Neuron (in vitro differentiated cells): ENCODE results near the gene SLC25A18.

ENCODE experiments used
- H2AFZ ChIP-seq: one replicate; pipeline ENCODE4 v1.6.1; 2013; ENCODE audit warnings: low read depth, mild to moderate bottlenecking, inconsistent platforms, low read length, moderate library complexity
- H3K27me3 ChIP-seq: one replicate; pipeline ENCODE4 v1.6.1; 2013; ENCODE audit warnings: low read length; ENCODE audit not compliant: insufficient read depth
- H3K36me3 ChIP-seq: one replicate; pipeline ENCODE4 v1.6.1; 2013; ENCODE audit warnings: low read length; ENCODE audit not compliant: insufficient read depth
- H3K4me1 ChIP-seq: one replicate; pipeline ENCODE4 v1.6.1; 2013; ENCODE audit warnings: low read length; ENCODE audit not compliant: insufficient read depth
- H3K4me3 ChIP-seq: 2 replicates; pipeline ENCODE4 v1.5.1; 2013; ENCODE audit warnings: mild to moderate bottlenecking, low read length, moderate library complexity
- H3K9me3 ChIP-seq: one replicate; pipeline ENCODE4 v1.6.1; 2013; ENCODE audit warnings: low read length

The SLC25A18 gene

GRCh38 chr22:17597217-17597616 lies 33.9 kb downstream of the SLC25A18 start:
- Histone ChIP-seq H3K9me3 (peaks cover 4% of the 10 kb centered on the region), H2AFZ (no peak overlapping the region), H3K4me3 (no peak overlapping the region), H3K36me3 (peaks cover 68% of the 10 kb centered on the region), H3K4me1 (no peaks in the 10 kb centered on the region), H3K27me3 (no peaks in the 10 kb centered on the region)

GRCh38 chr22:17598318-17598717 lies 35.0 kb downstream of the SLC25A18 start:
- Histone ChIP-seq H2AFZ (no peak overlapping the region), H3K9me3 (peaks cover 4% of the 10 kb centered on the region), H3K4me1 (no peaks in the 10 kb centered on the region), H3K27me3 (no peaks in the 10 kb centered on the region), H3K4me3 (no peak overlapping the region), H3K36me3 (peaks cover 62% of the 10 kb centered on the region)

GRCh38 chr22:17601031-17601430 lies 37.7 kb downstream of the SLC25A18 start:
- H3K4me1 ChIP-seq = no peaks in the 10 kb centered on the region
- no peak overlapping the region for H3K4me3 ChIP-seq
- peaks cover 57% of the 10 kb centered on the region for H3K36me3 ChIP-seq
- H3K9me3 ChIP-seq = peaks cover 4% of the 10 kb centered on the region
- no peak overlapping the region for H2AFZ ChIP-seq
- no peaks in the 10 kb centered on the region for H3K27me3 ChIP-seq

DNA sequence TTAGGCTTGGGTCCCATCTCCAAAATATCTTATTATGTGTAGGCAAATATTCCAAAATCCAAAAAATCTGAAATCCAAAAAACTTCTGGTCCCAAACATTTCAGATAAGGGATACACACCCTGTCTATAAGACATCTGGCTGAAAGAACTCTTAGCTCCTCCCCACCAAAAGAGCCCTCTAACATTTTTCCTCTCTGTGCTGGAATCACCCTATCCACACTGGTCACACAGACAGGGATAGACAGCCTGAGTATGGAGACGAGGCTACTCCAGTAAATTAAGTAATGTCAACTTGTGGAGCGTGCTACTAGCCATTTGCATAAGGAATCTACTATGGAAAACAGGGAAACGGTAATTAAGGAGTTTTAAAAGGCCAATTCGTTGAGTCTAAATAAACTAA lies 40.4 kb downstream of the SLC25A18 start:
- peaks cover 53% of the 10 kb centered on the region for H3K36me3 ChIP-seq
- no peaks in the 10 kb centered on the region for H3K9me3 ChIP-seq
- H3K4me3 ChIP-seq = no peak overlapping the region
- H2AFZ ChIP-seq = no peak overlapping the region
- no peaks in the 10 kb centered on the region for H3K4me1 ChIP-seq
- H3K27me3 ChIP-seq = no peaks in the 10 kb centered on the region

DNA sequence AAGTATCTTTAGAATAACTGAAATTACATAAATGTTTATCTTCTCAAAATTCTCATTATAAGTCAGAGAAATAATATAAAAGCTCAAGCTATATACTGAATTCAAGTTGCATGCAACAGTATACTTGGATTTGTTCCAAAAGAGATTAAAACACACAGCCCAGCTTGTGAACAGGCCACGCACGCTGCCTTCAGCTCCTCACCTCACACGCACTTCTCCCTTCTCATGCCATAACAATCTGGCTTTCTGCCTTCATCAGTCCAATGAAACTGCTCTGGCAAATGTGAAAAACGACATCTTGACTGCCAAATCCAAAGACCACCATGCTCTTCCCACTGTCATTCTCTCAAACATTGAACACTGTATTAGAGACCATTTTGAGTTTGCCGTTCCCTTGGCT lies 43.2 kb downstream of the SLC25A18 start:
- H3K9me3 ChIP-seq = no peaks in the 10 kb centered on the region
- H3K36me3 ChIP-seq = peaks cover 48% of the 10 kb centered on the region
- H3K4me1 ChIP-seq = no peaks in the 10 kb centered on the region
- H3K4me3 ChIP-seq = no peak overlapping the region
- H2AFZ ChIP-seq = no peak overlapping the region
- H3K27me3 ChIP-seq = no peaks in the 10 kb centered on the region

DNA sequence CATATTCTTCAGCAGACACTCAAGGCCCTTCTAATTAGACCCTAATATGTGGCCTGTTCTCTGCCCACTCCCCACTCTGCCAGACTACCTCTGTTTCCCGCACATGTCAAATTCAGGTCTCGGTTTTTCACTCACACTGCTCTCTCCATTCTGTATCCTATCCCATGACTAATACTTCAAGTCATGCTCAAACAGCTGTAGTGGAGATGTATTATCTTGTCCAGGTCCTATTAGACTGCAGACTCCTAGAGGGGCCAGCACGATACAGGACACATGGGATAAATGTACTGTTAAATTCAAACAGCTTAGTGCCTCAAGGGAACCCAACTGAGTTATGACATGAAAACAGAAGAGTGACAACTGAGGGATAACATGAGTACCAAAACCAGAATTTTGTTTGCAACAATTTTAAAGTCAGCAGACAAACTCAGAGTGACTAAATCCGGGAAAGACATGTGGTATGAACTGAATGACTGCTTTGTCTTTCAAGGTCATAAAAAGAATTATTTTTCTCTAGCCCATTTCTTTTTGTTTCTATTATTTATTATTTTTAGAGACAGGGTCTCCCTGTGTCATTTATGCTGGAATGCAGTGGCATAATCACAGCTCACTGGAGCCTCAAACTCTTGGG lies 44.7 kb downstream of the SLC25A18 start:
- H3K36me3 ChIP-seq = peaks cover 63% of the 10 kb centered on the region

DNA sequence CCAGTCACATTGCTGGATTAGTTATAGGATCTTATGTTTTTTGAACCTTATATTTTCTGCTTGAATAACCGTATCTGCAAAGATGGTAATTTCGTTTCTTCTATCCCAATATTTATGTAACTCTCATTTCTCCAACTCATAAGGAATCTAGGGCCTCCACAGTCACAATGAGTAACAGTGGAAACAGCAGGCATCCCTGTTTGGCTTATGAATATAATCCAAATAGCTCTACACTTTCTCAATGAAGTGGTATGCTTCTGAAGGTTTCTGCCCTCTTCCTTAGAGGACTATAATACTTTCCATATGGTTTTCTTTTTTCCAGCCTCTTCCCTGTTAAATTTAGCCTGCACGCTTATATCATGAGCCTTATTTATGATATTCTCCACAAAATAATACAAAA lies 48.8 kb downstream of the SLC25A18 start:
- Histone ChIP-seq H2AFZ (no peak overlapping the region), H3K9me3 (no peaks in the 10 kb centered on the region), H3K36me3 (peaks cover 46% of the 10 kb centered on the region), H3K27me3 (no peaks in the 10 kb centered on the region), H3K4me1 (no peaks in the 10 kb centered on the region), H3K4me3 (no peak overlapping the region)

More for the DNA sequence above, 44.7 kb downstream of the SLC25A18 start:
- Histone ChIP-seq H3K27me3 (no peaks in the 10 kb centered on the region), H2AFZ (no peak overlapping the region), H3K9me3 (no peaks in the 10 kb centered on the region), H3K4me1 (no peaks in the 10 kb centered on the region), H3K4me3 (no peak overlapping the region)

GRCh38 chr22:17613280-17613679 lies 50.0 kb downstream of the SLC25A18 start:
- Histone ChIP-seq H3K36me3 (peaks cover 45% of the 10 kb centered on the region), H2AFZ (no peak overlapping the region)

GRCh38 chr22:17627961-17628405 lies 64.7 kb downstream of the SLC25A18 start:
- H2AFZ ChIP-seq = peak overlapping the region; percentile 30
- H3K36me3 ChIP-seq = peaks cover 12% of the 10 kb centered on the region
- no peaks in the 10 kb centered on the region for H3K27me3 ChIP-seq
- H3K4me3 ChIP-seq = peak overlapping the region; percentile 80
- H3K9me3 ChIP-seq = no peaks in the 10 kb centered on the region
- H3K4me1 ChIP-seq = peaks cover 11% of the 10 kb centered on the region

More at GRCh38 chr22:17613280-17613679, 50.0 kb downstream of the SLC25A18 start:
- no peaks in the 10 kb centered on the region for H3K27me3 ChIP-seq
- H3K4me3 ChIP-seq = no peak overlapping the region
- H3K4me1 ChIP-seq = no peaks in the 10 kb centered on the region
- no peaks in the 10 kb centered on the region for H3K9me3 ChIP-seq

- Histone ChIP-seq H2AFZ (peak within 1 kb of the TSS; percentile 30), H3K27me3 (no peaks in the 10 kb centered on the region), H3K4me1 (peaks cover 11% of the 10 kb centered on the region), H3K9me3 (no peaks in the 10 kb centered on the region), H3K36me3 (peaks cover 8% of the 10 kb centered on the region), H3K4me3 (peak within 1 kb of the TSS; percentile 80)
These were observed 65.3 kb downstream of the SLC25A18 start, which contains the start of gene ATP6V1E1 for GRCh38 chr22:17628406-17629172. Gene ATP6V1E1, minus strand, starts transcription at chr22:17628749. Its CDS starts 114 bp downstream, at chr22:17628635.

GRCh38 chr22:17629173-17629489 lies 65.8 kb downstream of the SLC25A18 start:
- Histone ChIP-seq H3K4me3 (peak overlapping the region; percentile 80), H3K4me1 (peaks cover 11% of the 10 kb centered on the region), H3K36me3 (peaks cover 6% of the 10 kb centered on the region), H2AFZ (peak overlapping the region; percentile 30), H3K9me3 (no peaks in the 10 kb centered on the region), H3K27me3 (no peaks in the 10 kb centered on the region)

GRCh38 chr22:17629641-17630040 lies 66.3 kb downstream of the SLC25A18 start:
- Histone ChIP-seq H3K27me3 (no peaks in the 10 kb centered on the region), H3K36me3 (peaks cover 6% of the 10 kb centered on the region), H3K4me1 (peaks cover 11% of the 10 kb centered on the region), H3K4me3 (peak overlapping the region; percentile 80), H2AFZ (no peak overlapping the region), H3K9me3 (no peaks in the 10 kb centered on the region)

GRCh38 chr22:17631076-17631565 lies 67.8 kb downstream of the SLC25A18 start:
- Histone ChIP-seq H3K4me3 (no peak overlapping the region), H3K9me3 (no peaks in the 10 kb centered on the region), H2AFZ (no peak overlapping the region), H3K27me3 (no peaks in the 10 kb centered on the region), H3K36me3 (no peaks in the 10 kb centered on the region), H3K4me1 (peaks cover 11% of the 10 kb centered on the region)
